GM18505 (cell line): ENCODE measurements around the gene CLEC2A.
"Not testable (repeated sequence)": the region's sequence is repeated elsewhere in the genome, so short reads cannot be mapped to it uniquely, and the experiment has no call there.

ENCODE experiments used
- ATAC-seq: cut with Tn5 transposase; IDR thresholded peaks from one replicate; pipeline ENCODE4 v1.9.1; 2021; ENCODE audit not compliant: unreplicated experiment
- POLR2A ChIP-seq: IDR thresholded peaks from 4 replicates; pipeline ENCODE4 v1.6.1; 2011; ENCODE audit warnings: borderline replicate concordance; ENCODE audit not compliant: insufficient read depth, insufficient read length; ENCODE audit errors: extremely low read depth

CLEC2A gene

DNA sequence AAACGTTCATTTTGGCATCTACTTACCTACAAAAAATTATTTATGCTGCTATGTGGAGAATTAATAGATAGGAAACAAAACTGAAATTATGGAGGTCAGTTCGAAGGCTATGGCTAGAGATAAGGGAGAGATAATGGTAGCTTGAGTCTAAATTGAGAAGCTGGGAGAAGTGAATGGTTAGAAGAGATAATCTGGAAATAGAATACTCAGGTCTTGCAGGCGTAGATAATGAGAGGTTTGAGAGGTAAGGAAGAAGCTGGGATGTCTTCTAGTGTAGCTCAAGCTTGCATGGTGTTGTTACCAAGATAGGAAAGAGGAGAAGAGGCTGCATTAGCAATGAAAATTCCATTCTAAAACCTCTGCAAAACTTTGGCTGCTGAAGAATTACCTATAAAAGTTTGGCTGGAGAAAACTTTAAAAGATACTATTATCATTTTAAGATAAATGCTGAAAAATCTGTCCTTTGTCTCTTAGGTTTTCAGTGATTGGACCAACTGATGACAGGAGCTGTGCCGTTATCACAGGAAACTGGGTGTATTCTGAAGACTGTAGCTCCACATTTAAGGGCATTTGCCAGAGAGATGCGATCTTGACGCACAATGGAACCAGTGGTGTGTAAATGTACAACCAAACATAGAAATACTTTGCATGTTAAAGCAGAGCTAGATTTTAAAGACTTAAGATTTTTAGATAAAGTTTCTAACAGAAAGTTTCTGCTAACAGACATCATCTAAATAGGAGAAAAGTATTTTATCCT lies 36.8 kb downstream of the CLEC2A start:
- no peak for TF ChIP-seq POLR2A
- ATAC-seq = no peak

- ATAC-seq = no peak
- TF ChIP-seq POLR2A = no peak
These were observed 43.4 kb downstream of the CLEC2A start for GRCh38 chr12:9888665-9889273.

GRCh38 chr12:9883175-9883574 lies 49.0 kb downstream of the CLEC2A start:
- TF ChIP-seq POLR2A = no peak
- no peak for ATAC-seq

DNA sequence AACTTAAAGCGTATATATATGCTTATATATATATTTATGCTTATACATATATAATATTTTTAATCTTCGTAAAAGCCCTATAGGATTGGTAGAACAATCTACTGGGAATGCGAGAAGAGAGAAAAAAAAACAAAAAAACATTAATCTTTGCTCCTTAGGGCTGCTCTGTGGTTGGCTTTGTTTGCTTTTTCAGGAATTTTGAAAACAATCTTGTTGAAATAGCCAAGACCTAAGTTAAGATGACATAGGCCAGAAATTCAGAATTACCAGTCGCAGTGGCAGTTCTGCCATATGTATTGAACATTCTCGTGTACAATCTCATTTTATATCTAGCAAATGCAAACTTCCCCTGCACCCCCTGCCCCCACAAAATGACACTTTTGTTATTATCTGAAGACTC lies 50.2 kb downstream of the CLEC2A start:
- no peak for TF ChIP-seq POLR2A
- ATAC-seq = no peak

- no peak for ATAC-seq
These were observed 50.9 kb downstream of the CLEC2A start, which contains the start of gene KLRF2 for GRCh38 chr12:9881246-9881645. Gene KLRF2, plus strand, starts transcription at chr12:9881489. Its CDS starts 107 bp downstream, at chr12:9881596.

GRCh38 chr12:9880532-9881078 lies 51.6 kb downstream of the CLEC2A start:
- TF ChIP-seq POLR2A = no peak
- no peak for ATAC-seq

More at GRCh38 chr12:9881246-9881645, 50.9 kb downstream of the CLEC2A start, which contains the start of gene KLRF2:
- TF ChIP-seq POLR2A = no peak

- not testable (repeated sequence) for ATAC-seq
These were observed 56.0 kb downstream of the CLEC2A start for GRCh38 chr12:9876120-9876519.

- TF ChIP-seq POLR2A = no peak
- ATAC-seq = no peak
These were observed 59.4 kb downstream of the CLEC2A start for GRCh38 chr12:9872742-9873141.

- no peak for TF ChIP-seq POLR2A
- no peak for ATAC-seq
These were observed 60.0 kb downstream of the CLEC2A start for GRCh38 chr12:9872162-9872561.

DNA sequence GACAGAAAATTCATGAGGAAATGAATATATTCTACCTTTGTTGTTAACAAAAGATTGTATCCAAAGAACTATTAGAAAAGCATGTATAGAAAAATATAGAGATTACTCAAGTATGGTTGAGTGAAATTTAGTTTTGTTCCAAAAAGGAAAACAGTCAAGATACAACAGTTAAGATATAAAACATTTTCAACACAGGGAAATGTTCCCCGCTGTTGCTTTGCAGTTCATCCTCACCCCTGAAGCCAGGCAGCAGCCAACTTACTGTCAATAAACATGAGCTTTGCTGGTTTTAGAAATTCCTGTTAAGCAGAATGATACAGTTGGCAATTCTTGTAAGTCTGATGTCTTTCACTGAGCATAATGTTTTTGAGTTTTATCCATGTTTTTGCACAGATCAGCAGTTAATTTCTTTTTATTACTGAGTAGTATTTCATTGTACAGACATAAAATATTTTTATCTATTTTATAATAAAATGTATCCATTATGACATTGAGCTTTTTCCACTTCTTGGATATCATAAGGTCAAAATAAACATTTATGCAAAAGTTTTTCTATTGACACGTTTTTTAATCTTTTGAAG lies 61.8 kb downstream of the CLEC2A start:
- no peak for TF ChIP-seq POLR2A

DNA sequence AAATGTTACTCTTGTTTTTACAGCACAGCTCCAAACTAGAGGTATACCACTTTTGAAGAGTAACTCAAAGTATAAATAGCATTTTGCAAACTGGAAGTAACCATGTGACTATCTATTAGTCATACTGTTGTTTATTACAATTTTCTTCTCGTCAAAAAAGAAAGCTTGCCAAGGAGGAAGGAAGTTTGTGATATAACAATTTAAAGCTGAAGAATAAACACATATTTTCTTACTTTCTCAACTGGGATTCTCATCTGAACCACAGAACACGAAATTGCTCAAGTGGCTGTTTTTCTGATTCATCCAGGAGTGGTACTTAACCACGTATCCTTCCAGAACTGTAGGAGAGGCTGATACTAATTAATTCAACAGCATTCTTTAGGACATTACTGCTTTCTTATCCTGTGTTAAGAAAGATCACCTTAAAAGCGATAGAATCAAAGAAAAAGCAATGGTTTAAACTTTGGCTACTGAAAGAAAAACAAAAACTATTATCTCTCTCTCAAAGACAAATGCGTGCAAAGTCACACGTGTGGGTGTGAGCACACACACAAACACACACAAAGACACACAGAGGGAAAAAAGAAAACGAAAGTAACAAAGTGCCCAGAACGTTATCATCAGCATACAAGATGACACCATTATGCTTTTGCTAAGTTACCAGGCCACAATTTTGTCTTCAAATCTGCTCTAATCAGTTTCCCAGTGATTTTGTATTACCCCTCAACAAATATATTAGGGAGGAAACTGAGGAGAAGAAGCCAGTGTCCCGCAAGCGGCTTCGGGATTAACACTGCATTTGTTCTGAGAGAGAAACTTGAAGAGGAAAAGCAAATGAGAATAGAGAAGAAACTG lies 62.6 kb downstream of the CLEC2A start, which contains the start of gene CLEC2B:
Gene CLEC2B, minus strand, starts transcription at position 48 of the 855 bp plus-strand sequence.
- TF ChIP-seq POLR2A = no peak
- ATAC-seq = peak; percentile 51

More for the DNA sequence above, 61.8 kb downstream of the CLEC2A start:
- ATAC-seq = no peak

GRCh38 chr12:9868951-9869306 lies 63.2 kb downstream of the CLEC2A start:
- ATAC-seq = no peak

DNA sequence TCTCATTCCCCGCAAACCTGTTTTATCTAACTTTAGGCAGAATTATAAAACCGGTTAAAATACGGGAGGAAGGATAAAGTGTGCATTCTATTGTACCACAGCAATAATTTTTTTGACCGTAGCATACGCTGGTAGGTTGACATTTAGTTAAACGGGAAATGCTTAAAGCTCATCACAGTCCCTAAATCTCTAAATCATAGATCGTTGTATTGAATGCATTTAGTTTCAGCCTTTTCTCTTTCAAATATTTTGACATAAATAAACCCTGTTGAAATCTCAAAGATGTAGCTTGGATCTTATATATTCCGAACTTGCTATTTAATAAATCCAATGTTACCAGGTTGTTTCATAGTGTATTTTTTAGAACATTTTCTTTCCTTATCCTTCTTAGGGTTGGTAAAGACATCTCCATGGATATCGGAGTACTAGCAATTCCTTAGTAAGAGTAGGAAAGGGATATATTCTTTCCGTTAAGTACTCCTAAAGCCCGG lies 63.8 kb downstream of the CLEC2A start:
- no peak for ATAC-seq
- TF ChIP-seq POLR2A = no peak

More at GRCh38 chr12:9868951-9869306, 63.2 kb downstream of the CLEC2A start:
- no peak for TF ChIP-seq POLR2A

GRCh38 chr12:9867531-9867930 lies 64.6 kb downstream of the CLEC2A start:
- TF ChIP-seq POLR2A = no peak
- no peak for ATAC-seq
